HepG2 (cell line): ENCODE data around the gene DHRS11. TPM values are rescaled to one million over a fixed set of nuclear protein-coding genes. Genes with fewer than 3 reads are reported as not detected.
A peak's percentile ranks its signal among the peaks of the same experiment; 100 is the strongest.

Source experiments
- FOXA1 ChIP-seq, 2 experiments: fragments of 450-650 bp in 1 of 2; sonication (generic) in 1 of 2; formaldehyde crosslinking in 1 of 2; IDR thresholded peaks; 2 replicates each; pipeline versions ENCODE4 v1.4.0 to v1.6.1; 2016 to 2020; ENCODE audit warnings: missing genetic modification reagents in 1 of 2
- MAFK ChIP-seq, 2 experiments: IDR thresholded peaks in 1 of 2; conservative IDR thresholded peaks in 1 of 2; 2 replicates each; pipeline ENCODE4 v1.6.1; 2011; ENCODE audit warnings: improper control_type of control experiment in 2 of 2, low read length in 2 of 2
- MBD4 ChIP-seq: IDR thresholded peaks from 2 replicates; pipeline ENCODE4 v1.6.1; 2012; ENCODE audit warnings: low read length, inconsistent platforms, borderline replicate concordance
- NR1H2 ChIP-seq: sonication (generic); formaldehyde crosslinking; IDR thresholded peaks from 2 replicates; pipeline ENCODE4 v1.8.1; 2022; ENCODE audit warnings: low read depth, missing genetic modification reagents, borderline replicate concordance
- PHF21A ChIP-seq: sonication (generic); formaldehyde crosslinking; IDR thresholded peaks from 2 replicates; pipeline ENCODE4 v1.5.0; 2020; ENCODE audit warnings: mild to moderate bottlenecking, missing genetic modification reagents
- RFX3 ChIP-seq: IDR thresholded peaks from 2 replicates; pipeline ENCODE4 v1.6.1; 2016; ENCODE audit warnings: missing biosample characterization, missing genetic modification reagents
- ZBTB8A ChIP-seq: sonication (generic); formaldehyde crosslinking; IDR thresholded peaks from 2 replicates; pipeline ENCODE4 v1.4.0; 2020; ENCODE audit warnings: mild to moderate bottlenecking, low read depth, missing genetic modification reagents, borderline replicate concordance
- ZFP41 ChIP-seq: sonication (generic); formaldehyde crosslinking; IDR thresholded peaks from 2 replicates; pipeline ENCODE4 v1.4.0; 2020; ENCODE audit warnings: mild to moderate bottlenecking, missing genetic modification reagents, borderline replicate concordance
- ZNF333 ChIP-seq: sonication (generic); formaldehyde crosslinking; IDR thresholded peaks from 2 replicates; pipeline ENCODE4 v1.4.0; 2020; ENCODE audit warnings: mild to moderate bottlenecking, missing genetic modification reagents, borderline replicate concordance
- ZNF383 ChIP-seq: sonication (generic); formaldehyde crosslinking; IDR thresholded peaks from 2 replicates; pipeline ENCODE4 v1.4.0; 2020; ENCODE audit warnings: missing genetic modification reagents, mild to moderate bottlenecking, borderline replicate concordance
- ZNF563 ChIP-seq: sonication (generic); formaldehyde crosslinking; IDR thresholded peaks from 2 replicates; pipeline ENCODE4 v1.8.0; 2022; ENCODE audit warnings: mild to moderate bottlenecking, moderate library complexity, missing genetic modification reagents
- polyA plus RNA-seq, 8 experiments: library from polyadenylated mRNA; depleted of rRNA in 3 of 8; stranded (reverse) in 7 of 8; unstranded in 1 of 8; fragments of >200 nt; fragmentation: Illumina TruSeq in 4 of 8; extraction: Trizol in 4 of 8; gene quantifications; 2 replicates each; pipeline versions ENCODE4 v1.2.1 to v1.2.3, GENCODE V29; 2011 to 2016; ENCODE audit warnings: low read depth in 4 of 8, missing spikeins in 1 of 8, mixed read lengths in 1 of 8; ENCODE audit not compliant: insufficient read depth in 1 of 8
- total RNA-seq, 5 experiments: library from RNA; depleted of rRNA; stranded (reverse); fragments of >200 nt; fragmentation: Illumina TruSeq; extraction: Trizol; gene quantifications; 2 replicates each; pipeline ENCODE4 v1.2.3, GENCODE V29; 2016; ENCODE audit warnings: low read depth in 1 of 5
- TF ChIP-seq, protein P1 (sequence below): sonication (generic); formaldehyde crosslinking; IDR thresholded peaks from 2 replicates; pipeline ENCODE4 v1.4.0; 2020; ENCODE audit warnings: mild to moderate bottlenecking, missing genetic modification reagents
- TF ChIP-seq, protein P2 (sequence below): sonication (generic); formaldehyde crosslinking; IDR thresholded peaks from 2 replicates; pipeline ENCODE4 v1.8.0; 2022; ENCODE audit warnings: missing genetic modification reagents, mild to moderate bottlenecking, borderline replicate concordance
- TF ChIP-seq, protein P3 (sequence below): fragments of 450-650 bp; IDR thresholded peaks from 2 replicates; pipeline ENCODE4 v1.6.1; 2017
- TF ChIP-seq, protein P4 (sequence below): sonication (generic); formaldehyde crosslinking; conservative IDR thresholded peaks from 2 replicates; pipeline ENCODE4 v1.8.0; 2022; ENCODE audit warnings: missing genetic modification reagents
- TF ChIP-seq, protein P5 (sequence below): sonication (generic); formaldehyde crosslinking; IDR thresholded peaks from 2 replicates; pipeline ENCODE4 v1.4.0; 2020; ENCODE audit warnings: low read depth, mild to moderate bottlenecking, missing genetic modification reagents
- TF ChIP-seq, protein P6 (sequence below): sonication (generic); formaldehyde crosslinking; IDR thresholded peaks from 2 replicates; pipeline ENCODE4 v1.9.0; 2022; ENCODE audit warnings: missing genetic modification reagents, mild to moderate bottlenecking, borderline replicate concordance

Gene DHRS11
- total and polyA plus RNA-seq, 2 of the 13 experiments (the other 11 are each of a cell fraction or from before 2014, with no cell fraction given) = 28.4 to 41.9 TPM

DNA sequence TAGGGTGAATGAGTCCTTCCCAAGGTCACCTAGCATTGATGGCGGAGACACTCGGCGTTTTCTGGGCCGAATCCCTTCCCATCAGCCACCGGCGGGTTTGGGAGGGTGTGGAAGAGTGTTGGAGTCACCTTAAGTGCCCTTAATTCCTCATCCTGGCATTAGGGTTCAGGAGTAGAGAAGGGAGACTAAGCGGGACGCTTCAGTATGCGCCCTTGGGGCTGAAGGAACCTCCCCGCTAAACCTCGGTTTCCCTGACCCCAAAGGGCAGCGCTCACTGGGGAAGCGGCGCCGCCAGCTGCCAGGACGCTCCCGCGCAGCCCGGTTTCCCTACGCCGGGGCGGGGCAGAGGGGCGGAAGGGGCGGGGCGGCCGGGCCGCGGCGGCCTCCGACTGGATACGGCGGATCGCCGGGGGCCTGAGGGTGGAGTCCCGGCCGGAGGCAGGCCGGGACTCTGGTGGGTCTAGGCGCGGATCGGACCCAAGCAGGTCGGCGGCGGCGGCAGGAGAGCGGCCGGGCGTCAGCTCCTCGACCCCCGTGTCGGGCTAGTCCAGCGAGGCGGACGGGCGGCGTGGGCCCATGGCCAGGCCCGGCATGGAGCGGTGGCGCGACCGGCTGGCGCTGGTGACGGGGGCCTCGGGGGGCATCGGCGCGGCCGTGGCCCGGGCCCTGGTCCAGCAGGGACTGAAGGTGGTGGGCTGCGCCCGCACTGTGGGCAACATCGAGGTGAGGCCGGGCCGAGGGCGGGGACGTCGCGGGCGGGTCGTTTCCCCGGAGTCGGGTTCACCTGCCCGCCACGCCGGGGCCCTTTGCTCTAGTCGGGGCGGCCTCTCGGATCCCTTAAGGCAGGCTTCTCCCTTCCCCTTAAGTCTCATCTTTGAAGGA lies at the start of gene DHRS11 (continued):
- TF ChIP-seq, protein P1, sequence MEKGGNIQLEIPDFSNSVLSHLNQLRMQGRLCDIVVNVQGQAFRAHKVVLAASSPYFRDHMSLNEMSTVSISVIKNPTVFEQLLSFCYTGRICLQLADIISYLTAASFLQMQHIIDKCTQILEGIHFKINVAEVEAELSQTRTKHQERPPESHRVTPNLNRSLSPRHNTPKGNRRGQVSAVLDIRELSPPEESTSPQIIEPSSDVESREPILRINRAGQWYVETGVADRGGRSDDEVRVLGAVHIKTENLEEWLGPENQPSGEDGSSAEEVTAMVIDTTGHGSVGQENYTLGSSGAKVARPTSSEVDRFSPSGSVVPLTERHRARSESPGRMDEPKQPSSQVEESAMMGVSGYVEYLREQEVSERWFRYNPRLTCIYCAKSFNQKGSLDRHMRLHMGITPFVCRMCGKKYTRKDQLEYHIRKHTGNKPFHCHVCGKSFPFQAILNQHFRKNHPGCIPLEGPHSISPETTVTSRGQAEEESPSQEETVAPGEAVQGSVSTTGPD (CRISPR knock-in tag) = no peak
- TF ChIP-seq, protein P2, sequence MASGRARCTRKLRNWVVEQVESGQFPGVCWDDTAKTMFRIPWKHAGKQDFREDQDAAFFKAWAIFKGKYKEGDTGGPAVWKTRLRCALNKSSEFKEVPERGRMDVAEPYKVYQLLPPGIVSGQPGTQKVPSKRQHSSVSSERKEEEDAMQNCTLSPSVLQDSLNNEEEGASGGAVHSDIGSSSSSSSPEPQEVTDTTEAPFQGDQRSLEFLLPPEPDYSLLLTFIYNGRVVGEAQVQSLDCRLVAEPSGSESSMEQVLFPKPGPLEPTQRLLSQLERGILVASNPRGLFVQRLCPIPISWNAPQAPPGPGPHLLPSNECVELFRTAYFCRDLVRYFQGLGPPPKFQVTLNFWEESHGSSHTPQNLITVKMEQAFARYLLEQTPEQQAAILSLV (CRISPR knock-in tag) = no peak
- TF ChIP-seq ZNF383 (CRISPR knock-in tag) (no peak), ZNF333 (CRISPR knock-in tag) (no peak), NR1H2 (CRISPR knock-in tag) (no peak), ZFP41 (CRISPR knock-in tag) (no peak), MAFK (conservative IDR thresholded peaks at IDR 0.05 in 1 of 2, IDR thresholded peaks at IDR 0.05 in 1 of 2; ENCODE audit: low read length in 2 of 2) (no peak), MBD4 (no peak), ZBTB8A (CRISPR knock-in tag) (no peak), PHF21A (CRISPR knock-in tag) (0 out of 2 replicates have a peak, but pooled peaks have one; percentile 32), ZNF563 (CRISPR knock-in tag) (peak; percentile 54; the same call in 1 of the 2 replicates), FOXA1 (IDR thresholded peaks at IDR 0.05) (no peak), FOXA1 (CRISPR knock-in tag; IDR thresholded peaks at IDR 0.05) (no peak), RFX3 (no peak)
- TF ChIP-seq, protein P3, sequence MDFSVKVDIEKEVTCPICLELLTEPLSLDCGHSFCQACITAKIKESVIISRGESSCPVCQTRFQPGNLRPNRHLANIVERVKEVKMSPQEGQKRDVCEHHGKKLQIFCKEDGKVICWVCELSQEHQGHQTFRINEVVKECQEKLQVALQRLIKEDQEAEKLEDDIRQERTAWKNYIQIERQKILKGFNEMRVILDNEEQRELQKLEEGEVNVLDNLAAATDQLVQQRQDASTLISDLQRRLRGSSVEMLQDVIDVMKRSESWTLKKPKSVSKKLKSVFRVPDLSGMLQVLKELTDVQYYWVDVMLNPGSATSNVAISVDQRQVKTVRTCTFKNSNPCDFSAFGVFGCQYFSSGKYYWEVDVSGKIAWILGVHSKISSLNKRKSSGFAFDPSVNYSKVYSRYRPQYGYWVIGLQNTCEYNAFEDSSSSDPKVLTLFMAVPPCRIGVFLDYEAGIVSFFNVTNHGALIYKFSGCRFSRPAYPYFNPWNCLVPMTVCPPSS = no peak
- TF ChIP-seq, protein P4, sequence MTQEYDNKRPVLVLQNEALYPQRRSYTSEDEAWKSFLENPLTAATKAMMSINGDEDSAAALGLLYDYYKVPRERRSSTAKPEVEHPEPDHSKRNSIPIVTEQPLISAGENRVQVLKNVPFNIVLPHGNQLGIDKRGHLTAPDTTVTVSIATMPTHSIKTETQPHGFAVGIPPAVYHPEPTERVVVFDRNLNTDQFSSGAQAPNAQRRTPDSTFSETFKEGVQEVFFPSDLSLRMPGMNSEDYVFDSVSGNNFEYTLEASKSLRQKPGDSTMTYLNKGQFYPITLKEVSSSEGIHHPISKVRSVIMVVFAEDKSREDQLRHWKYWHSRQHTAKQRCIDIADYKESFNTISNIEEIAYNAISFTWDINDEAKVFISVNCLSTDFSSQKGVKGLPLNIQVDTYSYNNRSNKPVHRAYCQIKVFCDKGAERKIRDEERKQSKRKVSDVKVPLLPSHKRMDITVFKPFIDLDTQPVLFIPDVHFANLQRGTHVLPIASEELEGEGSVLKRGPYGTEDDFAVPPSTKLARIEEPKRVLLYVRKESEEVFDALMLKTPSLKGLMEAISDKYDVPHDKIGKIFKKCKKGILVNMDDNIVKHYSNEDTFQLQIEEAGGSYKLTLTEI = no peak
- TF ChIP-seq, protein P5, sequence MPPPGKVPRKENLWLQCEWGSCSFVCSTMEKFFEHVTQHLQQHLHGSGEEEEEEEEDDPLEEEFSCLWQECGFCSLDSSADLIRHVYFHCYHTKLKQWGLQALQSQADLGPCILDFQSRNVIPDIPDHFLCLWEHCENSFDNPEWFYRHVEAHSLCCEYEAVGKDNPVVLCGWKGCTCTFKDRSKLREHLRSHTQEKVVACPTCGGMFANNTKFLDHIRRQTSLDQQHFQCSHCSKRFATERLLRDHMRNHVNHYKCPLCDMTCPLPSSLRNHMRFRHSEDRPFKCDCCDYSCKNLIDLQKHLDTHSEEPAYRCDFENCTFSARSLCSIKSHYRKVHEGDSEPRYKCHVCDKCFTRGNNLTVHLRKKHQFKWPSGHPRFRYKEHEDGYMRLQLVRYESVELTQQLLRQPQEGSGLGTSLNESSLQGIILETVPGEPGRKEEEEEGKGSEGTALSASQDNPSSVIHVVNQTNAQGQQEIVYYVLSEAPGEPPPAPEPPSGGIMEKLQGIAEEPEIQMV (CRISPR knock-in tag) = peak; percentile 59; the same call in 1 of the 2 replicates
- TF ChIP-seq, protein P6, sequence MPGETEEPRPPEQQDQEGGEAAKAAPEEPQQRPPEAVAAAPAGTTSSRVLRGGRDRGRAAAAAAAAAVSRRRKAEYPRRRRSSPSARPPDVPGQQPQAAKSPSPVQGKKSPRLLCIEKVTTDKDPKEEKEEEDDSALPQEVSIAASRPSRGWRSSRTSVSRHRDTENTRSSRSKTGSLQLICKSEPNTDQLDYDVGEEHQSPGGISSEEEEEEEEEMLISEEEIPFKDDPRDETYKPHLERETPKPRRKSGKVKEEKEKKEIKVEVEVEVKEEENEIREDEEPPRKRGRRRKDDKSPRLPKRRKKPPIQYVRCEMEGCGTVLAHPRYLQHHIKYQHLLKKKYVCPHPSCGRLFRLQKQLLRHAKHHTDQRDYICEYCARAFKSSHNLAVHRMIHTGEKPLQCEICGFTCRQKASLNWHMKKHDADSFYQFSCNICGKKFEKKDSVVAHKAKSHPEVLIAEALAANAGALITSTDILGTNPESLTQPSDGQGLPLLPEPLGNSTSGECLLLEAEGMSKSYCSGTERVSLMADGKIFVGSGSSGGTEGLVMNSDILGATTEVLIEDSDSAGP = no peak
